Stimulated activated effector memory CD8-positive, alpha-beta T cell treated with anti-CD3 and anti-CD28 coated beads, Interleukin-12 subunit alpha, Interleukin-12 subunit beta, amount 100 ng/mL, for 72 hours (primary cell): ENCODE measurements around the gene ELMO2.

Experiments used
- ATAC-seq: fragments of 150-1000 bp; cut with Tn5 transposase; 2 replicates; pipeline ENCODE4 v1.10.0; 2021
- DNase-seq, 2 donors: peaks; one replicate each; pipeline ENCODE4 v3.0.0; 2021 to 2022; ENCODE audit warnings: low spot score in 2 of 2
- H3K27ac Mint-ChIP-seq: one replicate; pipeline ENCODE4 v1.8.0; 2022; ENCODE audit warnings: mild to moderate bottlenecking, mixed read lengths
- H3K36me3 Mint-ChIP-seq: one replicate; pipeline ENCODE4 v1.8.0; 2022; ENCODE audit warnings: mild to moderate bottlenecking, mixed read lengths
- H3K4me1 Mint-ChIP-seq: one replicate; pipeline ENCODE4 v1.8.0; 2022; ENCODE audit warnings: mixed read lengths
- H3K4me3 Mint-ChIP-seq: one replicate; pipeline ENCODE4 v1.8.0; 2022; ENCODE audit warnings: mild to moderate bottlenecking, mixed read lengths
- H3K9me3 Mint-ChIP-seq: one replicate; pipeline ENCODE4 v1.8.0; 2022; ENCODE audit warnings: mixed read lengths

ELMO2 gene

GRCh38 chr20:46354920-46355654 is 51.3 kb downstream of the ELMO2 start:
- peaks cover 44% of the 10 kb centered on the region for H3K36me3 Mint-ChIP-seq
- H3K4me3 Mint-ChIP-seq = no peak overlapping the region
- H3K9me3 Mint-ChIP-seq = no peaks in the 10 kb centered on the region
- peak overlapping the region; percentile 92 for H3K27ac Mint-ChIP-seq
- peaks cover 68% of the 10 kb centered on the region for H3K4me1 Mint-ChIP-seq
- no peak for ATAC-seq
- DNase-seq = no peak

DNA sequence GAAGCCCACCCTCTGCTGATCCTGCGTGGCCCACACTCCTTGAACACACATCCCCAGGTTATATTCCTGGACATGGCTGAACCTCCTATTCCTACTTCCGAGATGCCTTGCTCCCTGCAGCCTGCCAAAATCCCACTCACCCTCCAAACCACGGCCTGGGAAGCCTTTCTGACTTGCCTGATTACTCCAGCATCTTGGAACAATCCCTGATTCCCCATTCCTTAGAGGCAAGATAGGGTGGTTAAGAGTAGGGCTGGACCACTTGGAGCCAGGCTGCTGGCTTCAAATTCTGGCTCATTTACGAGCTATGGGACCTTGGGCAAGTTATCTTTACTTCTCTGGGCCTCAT is 52.2 kb downstream of the ELMO2 start:
- peaks cover 46% of the 10 kb centered on the region for H3K36me3 Mint-ChIP-seq
- ATAC-seq = no peak
- peaks cover 59% of the 10 kb centered on the region for H3K4me1 Mint-ChIP-seq
- H3K9me3 Mint-ChIP-seq = no peaks in the 10 kb centered on the region
- peak overlapping the region; percentile 92 for H3K27ac Mint-ChIP-seq
- H3K4me3 Mint-ChIP-seq = no peak overlapping the region
- no peak for DNase-seq

GRCh38 chr20:46353500-46354206 is 52.8 kb downstream of the ELMO2 start:
- Mint-ChIP-seq H3K9me3 (no peaks in the 10 kb centered on the region), H3K4me3 (no peak overlapping the region), H3K27ac (peak overlapping the region; percentile 92), H3K36me3 (peaks cover 51% of the 10 kb centered on the region), H3K4me1 (peaks cover 54% of the 10 kb centered on the region)
- DNase-seq (no peak), ATAC-seq (no peak)

- Mint-ChIP-seq H3K9me3 (no peaks in the 10 kb centered on the region), H3K27ac (peak overlapping the region; percentile 92), H3K4me1 (peaks cover 44% of the 10 kb centered on the region), H3K4me3 (no peak overlapping the region), H3K36me3 (peaks cover 50% of the 10 kb centered on the region)
- ATAC-seq (no peak), DNase-seq (no peak)
Observed at GRCh38 chr20:46352370-46352938, 54.0 kb downstream of the ELMO2 start.

DNA sequence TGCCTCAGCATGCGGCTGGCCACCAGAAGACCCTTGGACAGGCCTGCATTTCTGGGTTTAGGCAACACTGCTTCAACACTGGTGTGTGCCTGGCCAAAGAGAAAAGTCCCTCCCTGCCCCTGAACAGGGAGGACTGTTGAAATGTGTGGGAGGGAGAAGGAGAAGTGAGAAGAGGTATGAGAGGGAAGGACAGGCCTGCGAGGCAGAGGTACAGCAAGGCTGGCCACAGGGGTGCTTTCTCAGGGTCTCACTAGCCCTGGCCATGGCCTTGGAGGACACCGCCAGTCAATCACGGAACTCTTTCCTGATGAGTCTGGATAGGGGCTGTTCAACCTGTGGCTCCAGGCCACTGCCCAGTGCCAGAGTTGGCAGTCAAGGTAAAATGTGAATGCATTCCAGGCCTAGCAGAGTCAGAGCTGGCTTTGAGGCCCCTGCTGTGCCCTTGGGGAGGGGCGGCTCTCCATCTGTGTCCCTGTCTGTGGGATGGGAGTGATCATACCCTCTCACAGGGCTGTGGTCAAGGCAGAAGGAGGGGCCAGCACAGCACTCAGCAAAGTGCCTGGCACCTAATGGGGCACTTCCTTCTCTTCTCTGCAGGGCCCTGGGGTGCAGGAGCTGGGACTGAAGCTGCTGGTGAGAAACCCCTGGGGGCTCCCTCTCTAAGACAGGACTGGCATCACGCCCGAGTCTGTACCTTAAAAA is 54.9 kb downstream of the ELMO2 start:
- Mint-ChIP-seq H3K36me3 (peaks cover 48% of the 10 kb centered on the region), H3K9me3 (no peaks in the 10 kb centered on the region), H3K4me1 (peaks cover 38% of the 10 kb centered on the region), H3K4me3 (no peak overlapping the region), H3K27ac (peak overlapping the region; percentile 92)
- ATAC-seq = no peak
- DNase-seq = no peak

DNA sequence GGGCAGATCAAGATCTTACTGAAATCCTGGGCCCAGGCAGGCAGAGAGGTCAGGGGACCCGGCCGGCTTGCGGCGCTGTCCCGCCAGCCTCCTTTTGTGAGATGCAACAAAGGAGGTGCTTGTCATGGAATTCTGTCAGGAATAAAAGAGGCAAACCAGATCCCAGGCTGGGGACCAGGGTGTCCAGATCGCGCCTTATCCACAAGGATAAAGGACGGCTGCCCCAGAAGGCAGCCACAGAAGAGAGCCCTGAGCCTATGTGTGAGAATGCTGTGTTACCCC is 55.5 kb downstream of the ELMO2 start:
- H3K4me1 Mint-ChIP-seq = peaks cover 37% of the 10 kb centered on the region
- H3K36me3 Mint-ChIP-seq = peaks cover 46% of the 10 kb centered on the region
- DNase-seq = no peak
- ATAC-seq = no peak
- peak overlapping the region; percentile 92 for H3K27ac Mint-ChIP-seq
- H3K4me3 Mint-ChIP-seq = peak overlapping the region; percentile 42
- H3K9me3 Mint-ChIP-seq = no peaks in the 10 kb centered on the region

DNA sequence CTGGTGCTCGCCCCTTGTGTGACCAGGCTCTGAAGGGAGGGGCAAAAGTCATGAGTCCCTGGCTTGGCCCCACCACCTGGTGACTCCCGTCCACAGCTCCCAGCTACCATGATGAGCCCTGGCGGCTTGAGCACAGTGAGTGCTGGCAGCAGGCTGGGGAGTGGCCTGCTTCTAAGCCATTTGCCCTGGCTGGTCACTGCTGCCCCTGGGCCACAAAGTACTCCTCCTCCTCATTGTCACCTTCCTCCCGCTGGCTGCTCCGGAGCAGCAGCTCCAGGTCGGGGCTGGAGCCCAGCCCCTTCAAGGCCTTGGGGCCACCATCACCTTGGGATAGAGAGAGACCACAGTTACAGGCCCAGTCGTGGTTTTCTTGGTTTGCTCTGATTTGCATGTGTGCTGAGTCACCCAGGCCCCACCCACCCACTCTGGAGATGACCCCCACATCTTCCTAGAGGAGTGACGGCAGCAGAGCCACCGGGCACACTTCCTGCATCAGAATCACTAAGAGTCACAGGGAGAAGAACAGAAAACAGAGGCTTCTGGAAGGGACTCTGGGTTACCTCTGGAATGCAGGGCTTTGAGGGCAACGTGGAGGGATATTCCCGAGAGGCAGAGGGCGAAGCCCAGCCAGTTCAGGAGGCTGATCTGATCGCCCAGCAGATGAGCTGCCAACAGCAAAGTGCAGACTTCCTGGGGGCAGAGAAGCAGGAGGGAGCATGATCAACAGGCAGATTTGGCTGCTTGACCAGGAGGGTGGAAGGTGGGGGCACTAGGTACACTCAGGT is 56.0 kb downstream of the ELMO2 start:
- DNase-seq = no peak
- H3K36me3 Mint-ChIP-seq = peaks cover 41% of the 10 kb centered on the region
- H3K27ac Mint-ChIP-seq = peak overlapping the region; percentile 92
- peaks cover 37% of the 10 kb centered on the region for H3K4me1 Mint-ChIP-seq
- H3K4me3 Mint-ChIP-seq = peak overlapping the region; percentile 42
- peak; percentile 76 for ATAC-seq
- no peaks in the 10 kb centered on the region for H3K9me3 Mint-ChIP-seq

DNA sequence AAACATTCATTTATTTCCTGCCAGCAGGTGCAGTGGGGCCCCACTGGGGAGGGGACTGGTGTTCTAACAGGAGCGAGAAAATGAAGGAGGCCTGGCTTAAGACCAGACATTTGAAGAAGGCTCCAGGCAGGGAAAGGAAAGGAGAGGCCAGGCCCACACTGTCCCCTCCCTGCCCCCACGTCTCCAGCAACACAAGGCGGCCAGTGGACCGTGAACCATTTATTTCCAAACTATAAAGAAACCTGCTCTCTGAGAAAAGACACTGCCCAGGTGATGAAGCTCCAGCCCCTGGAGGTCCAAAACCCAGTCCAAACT is 56.7 kb downstream of the ELMO2 start:
- no peak for DNase-seq
- H3K36me3 Mint-ChIP-seq = peaks cover 41% of the 10 kb centered on the region
- H3K4me3 Mint-ChIP-seq = no peak overlapping the region
- H3K4me1 Mint-ChIP-seq = peaks cover 34% of the 10 kb centered on the region
- H3K9me3 Mint-ChIP-seq = no peaks in the 10 kb centered on the region
- no peak for ATAC-seq
- H3K27ac Mint-ChIP-seq = no peak overlapping the region

DNA sequence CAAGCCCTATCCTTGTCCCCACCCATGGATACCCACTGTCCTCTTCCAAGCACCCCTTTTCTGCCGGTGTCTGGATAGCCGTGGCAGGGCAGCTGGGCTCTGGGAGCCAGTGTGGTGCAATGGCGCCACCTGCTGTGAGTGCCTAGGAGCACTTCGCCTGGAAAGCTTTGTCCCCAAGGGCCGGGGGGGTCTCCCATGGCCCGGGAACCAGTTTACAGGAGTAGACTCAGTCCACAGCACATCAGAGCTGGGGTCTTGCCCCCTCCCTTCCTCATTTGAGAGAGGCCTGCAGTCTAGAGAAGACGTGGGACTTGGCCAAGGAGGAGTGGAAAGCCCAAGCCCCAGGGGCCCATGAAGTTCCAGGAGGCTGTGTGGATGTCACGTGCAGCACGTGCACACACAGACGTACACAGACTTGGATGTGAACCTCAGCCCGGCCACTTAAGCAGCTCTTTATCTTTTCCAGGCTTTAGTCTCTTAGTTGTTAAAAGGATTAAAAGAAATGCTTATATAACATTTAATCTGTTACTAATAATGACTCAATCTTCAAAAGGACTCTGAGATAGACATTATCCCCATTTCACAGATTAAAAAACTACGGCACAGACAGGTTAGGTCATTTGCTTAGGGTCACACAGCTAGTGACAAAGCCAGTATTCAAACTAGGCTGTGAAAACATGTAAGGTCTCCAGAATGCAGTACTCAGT is 57.2 kb downstream of the ELMO2 start:
- peaks cover 41% of the 10 kb centered on the region for H3K36me3 Mint-ChIP-seq
- peak overlapping the region; percentile 17 for H3K27ac Mint-ChIP-seq

DNA sequence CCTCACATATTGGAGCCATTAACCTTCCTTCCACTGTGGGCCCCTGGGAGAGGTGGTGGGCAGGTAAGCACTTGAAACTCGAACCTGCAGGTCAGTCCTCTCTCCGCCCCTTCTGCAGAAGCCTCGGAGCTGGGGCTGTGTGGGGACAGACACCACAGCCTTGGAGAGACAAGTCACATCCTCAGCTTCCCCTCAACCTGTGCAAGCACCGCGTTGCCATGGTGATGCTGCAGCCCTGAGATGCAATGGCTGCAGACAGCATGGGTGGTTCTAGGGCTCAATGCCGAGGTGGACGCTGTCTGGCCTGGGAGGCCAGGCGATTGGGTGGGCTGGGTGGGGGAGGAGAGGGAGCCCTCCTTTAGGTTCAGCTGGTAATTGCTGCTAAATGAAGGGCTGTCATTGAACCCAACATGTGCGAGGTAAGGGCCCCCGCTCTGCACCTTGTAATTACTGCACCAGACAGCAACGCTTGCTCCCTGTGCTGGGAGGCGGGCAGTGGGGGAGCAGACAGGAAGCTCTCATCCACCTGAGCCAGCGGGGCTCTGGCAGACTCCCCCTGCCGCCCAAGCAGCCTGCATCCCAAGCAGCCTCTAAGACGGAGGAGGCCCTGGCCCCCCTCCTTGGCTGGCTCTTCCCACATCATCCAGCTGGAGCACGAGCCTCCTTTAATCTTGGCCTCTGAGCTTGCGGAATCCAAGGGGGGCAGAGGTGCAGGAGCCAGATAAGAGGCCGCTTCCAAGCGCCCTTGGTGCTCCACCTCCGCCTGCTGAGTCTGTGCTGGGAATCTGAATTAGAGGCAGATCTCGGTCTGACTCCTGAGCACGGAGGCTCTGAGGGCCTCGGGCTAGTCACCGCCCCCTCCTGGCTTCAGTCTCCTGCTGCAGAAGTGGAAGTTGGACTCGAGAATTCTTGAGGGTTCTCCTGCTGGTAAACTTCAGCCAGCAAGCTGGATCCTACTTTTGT is 58.3 kb downstream of the ELMO2 start:
- no peak for ATAC-seq
- Mint-ChIP-seq H3K36me3 (peaks cover 36% of the 10 kb centered on the region), H3K4me1 (peaks cover 35% of the 10 kb centered on the region), H3K4me3 (no peak overlapping the region), H3K27ac (no peak overlapping the region), H3K9me3 (no peaks in the 10 kb centered on the region)
- no peak for DNase-seq

More for the DNA sequence above, 57.2 kb downstream of the ELMO2 start:
- DNase-seq (peak; percentile 46 to 66), ATAC-seq (peak; percentile 55)
- Mint-ChIP-seq H3K4me1 (peaks cover 29% of the 10 kb centered on the region), H3K4me3 (no peak overlapping the region), H3K9me3 (no peaks in the 10 kb centered on the region)

GRCh38 chr20:46346770-46347169 is 59.6 kb downstream of the ELMO2 start:
- Mint-ChIP-seq H3K4me3 (no peak overlapping the region), H3K36me3 (peaks cover 23% of the 10 kb centered on the region), H3K9me3 (no peaks in the 10 kb centered on the region), H3K4me1 (peaks cover 40% of the 10 kb centered on the region), H3K27ac (no peak overlapping the region)
- DNase-seq (no peak), ATAC-seq (no peak)

DNA sequence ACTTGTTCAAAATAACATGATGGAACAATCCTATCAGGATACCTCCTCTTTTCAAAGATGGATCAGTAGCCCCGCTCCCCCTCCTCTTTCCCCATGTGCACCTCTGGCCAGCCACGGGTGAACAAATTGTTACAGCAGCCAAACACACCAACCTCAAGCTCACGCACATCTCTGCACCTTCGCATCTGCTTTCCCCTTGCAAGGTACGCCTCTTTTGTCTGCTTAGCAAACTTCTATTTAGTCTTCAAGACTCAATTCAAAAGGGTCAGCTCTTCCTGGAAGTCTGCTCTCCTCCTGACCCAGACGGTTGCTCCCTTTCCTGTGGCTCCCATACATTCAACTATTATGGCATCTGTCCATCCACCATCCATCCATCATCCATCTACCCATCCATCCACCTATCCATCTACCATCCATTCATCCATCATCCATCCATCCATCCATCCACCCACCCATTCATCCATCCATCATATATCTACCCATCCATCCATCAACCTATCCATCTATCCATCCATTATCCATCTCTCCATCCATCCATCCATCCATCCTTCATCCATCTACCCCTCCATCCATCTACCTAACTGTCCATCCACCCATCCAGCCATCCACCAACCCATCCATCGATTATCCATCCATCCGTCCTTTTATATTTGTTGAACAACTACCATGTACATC is 61.8 kb downstream of the ELMO2 start:
- DNase-seq (no peak), ATAC-seq (no peak)
- Mint-ChIP-seq H3K9me3 (no peaks in the 10 kb centered on the region), H3K4me1 (peaks cover 25% of the 10 kb centered on the region), H3K36me3 (peaks cover 16% of the 10 kb centered on the region), H3K27ac (no peak overlapping the region), H3K4me3 (no peak overlapping the region)

- DNase-seq (no peak), ATAC-seq (no peak)
- Mint-ChIP-seq H3K27ac (no peak overlapping the region), H3K9me3 (no peaks in the 10 kb centered on the region), H3K4me1 (peaks cover 25% of the 10 kb centered on the region), H3K4me3 (no peak overlapping the region), H3K36me3 (peaks cover 9% of the 10 kb centered on the region)
Observed at GRCh38 chr20:46343975-46344357, 62.4 kb downstream of the ELMO2 start.
